OCI-LY7 (cell line): ENCODE measurements around the gene C4orf50.

Experiments
- EZH2phosphoT487 ChIP-seq: fragments of 200-600 bp; sonication (generic); IDR thresholded peaks from 2 replicates; pipeline ENCODE4 v1.6.1; 2018; ENCODE audit warnings: low read depth, borderline replicate concordance, mild to moderate bottlenecking, mixed run types, antibody characterized with exemption, low read length, moderate library complexity, mixed read lengths
- TF ChIP-seq, protein P1 (sequence below): fragments of 200-600 bp; sonication (generic); conservative IDR thresholded peaks from 2 replicates; pipeline ENCODE4 v1.5.1; 2014; ENCODE audit warnings: mild to moderate bottlenecking, antibody characterized with exemption, low read length, moderate library complexity, mixed read lengths

DNA sequence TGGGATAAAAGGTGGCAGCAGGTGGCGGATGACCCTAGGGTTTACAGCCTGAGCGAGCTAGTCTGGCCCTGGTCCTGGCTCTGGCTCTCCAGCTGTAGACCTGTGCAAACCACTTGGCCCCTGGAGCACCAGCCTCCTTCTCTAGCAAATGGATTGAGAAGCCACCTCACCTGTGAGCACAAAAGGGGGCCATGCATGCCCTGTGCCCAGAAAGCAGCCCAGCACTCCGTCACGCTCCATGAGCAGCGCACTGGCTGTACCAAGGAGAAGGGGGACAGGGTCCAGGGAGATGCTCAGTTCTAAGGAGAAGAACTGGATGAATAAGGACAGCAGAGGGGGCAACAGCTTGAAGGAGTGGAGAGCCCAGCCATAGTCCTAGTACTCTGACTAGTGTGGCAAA is 46.9 kb upstream of the C4orf50 start:
- TF ChIP-seq, protein P1, sequence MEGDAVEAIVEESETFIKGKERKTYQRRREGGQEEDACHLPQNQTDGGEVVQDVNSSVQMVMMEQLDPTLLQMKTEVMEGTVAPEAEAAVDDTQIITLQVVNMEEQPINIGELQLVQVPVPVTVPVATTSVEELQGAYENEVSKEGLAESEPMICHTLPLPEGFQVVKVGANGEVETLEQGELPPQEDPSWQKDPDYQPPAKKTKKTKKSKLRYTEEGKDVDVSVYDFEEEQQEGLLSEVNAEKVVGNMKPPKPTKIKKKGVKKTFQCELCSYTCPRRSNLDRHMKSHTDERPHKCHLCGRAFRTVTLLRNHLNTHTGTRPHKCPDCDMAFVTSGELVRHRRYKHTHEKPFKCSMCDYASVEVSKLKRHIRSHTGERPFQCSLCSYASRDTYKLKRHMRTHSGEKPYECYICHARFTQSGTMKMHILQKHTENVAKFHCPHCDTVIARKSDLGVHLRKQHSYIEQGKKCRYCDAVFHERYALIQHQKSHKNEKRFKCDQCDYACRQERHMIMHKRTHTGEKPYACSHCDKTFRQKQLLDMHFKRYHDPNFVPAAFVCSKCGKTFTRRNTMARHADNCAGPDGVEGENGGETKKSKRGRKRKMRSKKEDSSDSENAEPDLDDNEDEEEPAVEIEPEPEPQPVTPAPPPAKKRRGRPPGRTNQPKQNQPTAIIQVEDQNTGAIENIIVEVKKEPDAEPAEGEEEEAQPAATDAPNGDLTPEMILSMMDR, result no peak
- no peak for TF ChIP-seq EZH2phosphoT487
